Effector memory CD4-positive, alpha-beta T cell (primary cell): Measurements from ENCODE around the gene PPP2R5C.
A peak's percentile ranks its signal among the peaks of the same experiment; 100 is the strongest.

Source experiments
- DNase-seq, 3 donors: peaks; one replicate each; pipeline ENCODE4 v3.0.0-alpha.2; 2020
- H3K27ac ChIP-seq: 2 replicates; pipeline ENCODE4 v1.7.0; 2013; ENCODE audit warnings: mild to moderate bottlenecking, low read length, moderate library complexity; ENCODE audit not compliant: insufficient read depth, poor library complexity, severe bottlenecking
- H3K27me3 ChIP-seq: replicated peaks from 2 replicates; pipeline ENCODE4 v1.7.0; 2013; ENCODE audit warnings: mild to moderate bottlenecking, low read length; ENCODE audit not compliant: insufficient read depth, control insufficient read depth, poor library complexity, severe bottlenecking
- H3K36me3 ChIP-seq: 2 replicates; pipeline ENCODE4 v1.7.0; 2013; ENCODE audit warnings: mild to moderate bottlenecking, low read length, moderate library complexity; ENCODE audit not compliant: control insufficient read depth, insufficient read depth
- H3K4me1 ChIP-seq: 2 replicates; pipeline ENCODE4 v1.7.0; 2013; ENCODE audit warnings: low read length, mild to moderate bottlenecking; ENCODE audit not compliant: control insufficient read depth, insufficient read depth, poor library complexity, severe bottlenecking
- H3K4me3 ChIP-seq: 2 replicates; pipeline ENCODE4 v1.7.0; 2013; ENCODE audit warnings: low read length, low read depth, mild to moderate bottlenecking; ENCODE audit not compliant: insufficient read depth, poor library complexity, severe bottlenecking
- H3K9me3 ChIP-seq: 2 replicates; pipeline ENCODE4 v1.7.0; 2013; ENCODE audit warnings: mild to moderate bottlenecking, low read length, moderate library complexity; ENCODE audit not compliant: control insufficient read depth

The PPP2R5C gene

DNA sequence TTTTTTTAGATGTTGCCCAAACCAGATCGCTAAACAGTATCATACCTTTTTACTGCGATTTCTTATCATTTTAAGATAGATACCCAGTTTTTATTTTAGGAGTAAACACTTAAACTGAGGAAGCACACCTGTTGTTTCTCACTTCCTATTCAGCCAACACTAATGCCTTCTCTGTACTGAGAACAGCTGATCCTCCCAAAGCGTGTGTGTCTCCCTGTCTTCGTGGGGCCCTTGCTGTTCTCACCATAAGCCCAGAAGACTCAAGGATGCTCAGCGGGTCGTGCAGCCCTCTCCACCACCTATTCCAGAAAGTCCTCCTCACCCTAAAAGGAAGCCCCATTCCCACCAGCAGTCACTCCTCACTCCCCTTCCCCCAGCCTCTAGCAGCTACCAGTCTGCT lies 14.8 kb downstream of the PPP2R5C start:
- no peak for DNase-seq
- H3K27me3 ChIP-seq, result no peaks in the 10 kb centered on the region
- H3K9me3 ChIP-seq, result no peaks in the 10 kb centered on the region
- no peak overlapping the region for H3K27ac ChIP-seq
- H3K36me3 ChIP-seq, result no peaks in the 10 kb centered on the region
- H3K4me1 ChIP-seq, result peaks cover 6% of the 10 kb centered on the region
- H3K4me3 ChIP-seq, result no peak overlapping the region

DNA sequence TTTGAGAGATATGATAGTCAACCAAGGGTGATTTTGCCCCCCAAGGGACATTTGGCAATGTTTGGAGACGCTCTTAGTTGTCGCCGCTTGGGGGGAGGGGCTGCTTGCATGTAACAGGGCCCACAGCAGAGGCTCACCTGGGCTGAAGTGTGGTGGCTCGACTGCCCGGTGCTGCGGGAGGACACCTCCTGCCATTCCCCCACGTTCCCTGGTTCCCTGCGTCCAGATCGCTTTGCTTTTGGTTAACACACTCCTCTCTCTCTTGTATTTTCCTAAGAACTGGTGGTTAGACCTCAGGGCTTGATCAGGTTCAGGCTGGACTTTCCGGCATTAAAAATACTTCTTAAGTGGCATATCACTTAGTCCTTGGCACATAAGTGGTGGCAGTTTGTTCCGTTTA lies 18.9 kb downstream of the PPP2R5C start:
- Histone ChIP-seq H3K9me3 (no peaks in the 10 kb centered on the region), H3K4me3 (no peak overlapping the region), H3K27me3 (no peaks in the 10 kb centered on the region), H3K36me3 (no peaks in the 10 kb centered on the region), H3K27ac (no peak overlapping the region), H3K4me1 (peaks cover 6% of the 10 kb centered on the region)
- no peak for DNase-seq

DNA sequence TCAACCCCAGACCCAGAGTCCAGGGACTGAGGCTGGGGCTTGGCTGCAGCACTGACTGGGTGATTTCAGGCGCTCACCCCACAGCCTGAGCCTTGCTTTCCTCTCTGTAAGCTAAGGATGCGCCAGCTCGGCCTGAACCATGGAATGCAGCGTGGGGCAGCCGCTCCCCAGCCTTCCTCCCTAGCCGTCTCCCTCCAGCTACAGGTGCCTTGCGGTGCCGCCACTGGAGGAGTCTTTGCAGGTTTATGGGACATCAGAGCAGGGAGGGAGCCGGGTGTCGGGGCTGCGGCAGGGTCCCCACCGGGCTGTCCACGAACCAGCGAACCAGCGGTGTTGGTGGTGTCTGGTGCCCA lies 19.4 kb downstream of the PPP2R5C start:
- Histone ChIP-seq H3K4me1 (peaks cover 6% of the 10 kb centered on the region), H3K27me3 (no peaks in the 10 kb centered on the region), H3K4me3 (peak overlapping the region; percentile 73), H3K9me3 (no peaks in the 10 kb centered on the region), H3K36me3 (no peaks in the 10 kb centered on the region), H3K27ac (no peak overlapping the region)
- no peak for DNase-seq

- no peak for DNase-seq
- no peaks in the 10 kb centered on the region for H3K27me3 ChIP-seq
- no peaks in the 10 kb centered on the region for H3K9me3 ChIP-seq
- H3K4me1 ChIP-seq, result peaks cover 6% of the 10 kb centered on the region
- H3K4me3 ChIP-seq, result peak overlapping the region; percentile 73
- H3K27ac ChIP-seq, result peak overlapping the region; percentile 45
- H3K36me3 ChIP-seq, result no peaks in the 10 kb centered on the region
Measured at GRCh38 chr14:101781240-101782061, 19.9 kb downstream of the PPP2R5C start.

DNA sequence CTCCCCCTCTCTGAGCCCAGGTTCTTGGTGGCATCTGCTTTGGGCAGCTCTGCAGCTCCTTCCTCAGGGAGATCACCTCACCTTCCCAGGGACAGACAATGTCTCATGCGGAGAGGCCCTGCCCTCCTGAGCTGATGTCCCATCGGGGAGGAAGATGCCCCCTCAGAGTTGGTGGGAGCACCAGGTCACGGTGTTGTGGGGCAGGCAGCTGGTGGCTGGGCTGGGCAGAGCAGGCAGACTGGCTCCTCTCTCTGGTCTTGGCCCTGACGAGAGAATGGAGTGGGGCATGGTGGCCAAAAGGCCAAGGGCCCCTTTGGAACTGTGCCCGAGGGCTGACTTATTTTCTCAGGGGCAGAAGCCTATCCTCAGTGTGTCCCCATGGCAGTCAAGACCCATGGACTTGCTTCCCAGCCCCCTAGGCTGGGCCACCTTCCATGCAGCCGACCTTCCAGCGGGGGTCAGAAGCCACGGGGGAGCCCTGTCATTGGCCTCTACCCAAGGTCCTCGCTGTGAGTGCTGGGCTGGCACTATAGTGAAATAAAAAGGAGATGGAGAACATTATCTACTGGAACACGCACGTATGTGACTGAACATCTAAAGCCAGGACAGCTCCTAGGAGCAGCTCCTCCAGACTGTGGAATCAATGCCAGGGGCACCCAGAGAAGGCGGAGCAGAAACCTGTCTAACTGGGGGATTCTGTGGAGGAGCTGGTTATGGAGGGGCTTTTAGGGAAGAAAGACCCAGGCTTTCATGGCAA lies 21.9 kb downstream of the PPP2R5C start:
- no peak for DNase-seq
- no peak overlapping the region for H3K27ac ChIP-seq
- peaks cover 6% of the 10 kb centered on the region for H3K4me1 ChIP-seq
- H3K4me3 ChIP-seq, result no peak overlapping the region
- no peaks in the 10 kb centered on the region for H3K9me3 ChIP-seq
- no peaks in the 10 kb centered on the region for H3K36me3 ChIP-seq
- no peaks in the 10 kb centered on the region for H3K27me3 ChIP-seq

DNA sequence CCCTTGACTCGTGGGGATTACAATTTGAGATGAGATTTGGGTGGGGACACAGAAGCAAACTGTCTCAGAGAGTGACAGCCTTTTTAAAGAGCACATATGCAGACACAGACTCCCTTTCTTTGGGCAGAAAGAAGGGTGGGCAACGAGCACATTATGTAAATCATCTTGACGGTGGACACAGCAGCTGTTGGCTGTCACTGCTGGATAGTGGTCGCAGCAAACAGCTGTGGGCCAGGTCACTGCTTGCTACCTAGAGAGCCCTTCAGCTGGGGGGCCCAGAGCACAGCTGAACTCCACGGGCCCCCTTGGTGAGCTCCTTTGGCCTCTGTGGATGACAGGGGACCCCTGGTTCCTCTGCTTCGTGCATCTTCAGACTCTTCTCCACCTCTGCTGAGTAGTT lies 23.1 kb downstream of the PPP2R5C start:
- Histone ChIP-seq H3K9me3 (no peaks in the 10 kb centered on the region), H3K36me3 (no peaks in the 10 kb centered on the region), H3K4me3 (no peak overlapping the region)

GRCh38 chr14:101788016-101788635 lies 26.6 kb downstream of the PPP2R5C start:
- Histone ChIP-seq H3K9me3 (no peaks in the 10 kb centered on the region), H3K27me3 (no peaks in the 10 kb centered on the region), H3K36me3 (no peaks in the 10 kb centered on the region), H3K4me3 (no peak overlapping the region), H3K27ac (no peak overlapping the region), H3K4me1 (peaks cover 4% of the 10 kb centered on the region)
- no peak for DNase-seq

More for the DNA sequence above, 23.1 kb downstream of the PPP2R5C start:
- Histone ChIP-seq H3K27ac (no peak overlapping the region), H3K4me1 (peaks cover 6% of the 10 kb centered on the region), H3K27me3 (no peaks in the 10 kb centered on the region)
- DNase-seq, result no peak

DNA sequence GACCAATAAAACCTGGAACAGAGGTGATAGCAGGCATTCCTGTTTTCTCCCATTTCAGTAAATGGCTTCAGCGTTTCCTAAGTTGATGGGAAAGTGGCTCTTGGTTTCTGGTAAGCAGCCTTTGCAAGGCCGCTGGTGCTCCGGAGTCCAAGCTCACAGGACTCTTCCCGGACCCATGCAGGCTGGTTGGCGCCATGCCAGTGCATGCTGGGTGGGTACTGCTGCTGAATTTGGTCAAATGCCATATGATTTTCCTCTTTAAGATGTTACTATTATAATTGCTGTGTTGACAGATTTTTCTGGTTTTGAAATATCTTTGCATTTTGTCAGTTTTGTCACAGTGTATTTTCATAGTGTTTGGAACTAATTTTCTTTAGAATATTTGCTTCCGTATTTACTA lies 27.7 kb downstream of the PPP2R5C start:
- H3K36me3 ChIP-seq, result no peaks in the 10 kb centered on the region
- H3K9me3 ChIP-seq, result no peaks in the 10 kb centered on the region
- no peak overlapping the region for H3K27ac ChIP-seq
- H3K4me3 ChIP-seq, result no peak overlapping the region
- H3K27me3 ChIP-seq, result no peaks in the 10 kb centered on the region
- no peak for DNase-seq
- peaks cover 4% of the 10 kb centered on the region for H3K4me1 ChIP-seq

DNA sequence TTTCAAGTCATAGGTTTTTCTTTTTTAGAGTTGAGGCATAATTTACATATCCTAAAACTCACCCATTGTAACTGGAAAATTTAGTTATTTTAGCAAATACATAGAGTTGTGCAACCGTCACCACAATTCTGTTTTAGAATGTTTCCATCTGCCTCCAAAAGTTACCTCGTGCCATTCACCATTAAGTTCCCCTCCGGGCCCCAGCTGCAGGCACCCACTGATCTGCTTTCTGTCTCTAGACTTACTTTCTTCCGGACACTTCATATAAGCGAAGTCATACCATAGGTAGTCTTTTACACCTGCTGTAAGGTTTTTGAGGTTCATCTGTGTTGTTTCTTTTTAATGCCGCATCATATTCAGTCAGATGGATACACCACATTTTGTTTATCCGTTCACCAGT lies 28.7 kb downstream of the PPP2R5C start:
- Histone ChIP-seq H3K4me1 (peaks cover 4% of the 10 kb centered on the region), H3K4me3 (no peak overlapping the region), H3K27me3 (no peaks in the 10 kb centered on the region), H3K27ac (no peak overlapping the region), H3K36me3 (no peaks in the 10 kb centered on the region), H3K9me3 (no peaks in the 10 kb centered on the region)
- DNase-seq, result no peak
